K562 (cell line): ENCODE results near the gene FYB1. TPM values are rescaled to one million over a fixed set of nuclear protein-coding genes. Genes with fewer than 3 reads are reported as not detected.

Experiments
- ATF7 ChIP-seq: fragments of 450-650 bp; IDR thresholded peaks from 2 replicates; pipeline ENCODE4 v1.7.1; 2014; ENCODE audit warnings: mild to moderate bottlenecking, moderate library complexity
- ELF1 ChIP-seq: fragments of 200-800 bp; sonication (Bioruptor generic); IDR thresholded peaks from 2 replicates; pipeline ENCODE4 v1.6.1; 2016; ENCODE audit warnings: missing genetic modification characterization, missing compliant biosample characterization
- FOXK2 ChIP-seq, 2 experiments: fragments of 450-650 bp; IDR thresholded peaks in 1 of 2; conservative IDR thresholded peaks in 1 of 2; 2 replicates each; pipeline ENCODE4 v1.6.1; 2016; ENCODE audit warnings: low read depth in 2 of 2, mild to moderate bottlenecking in 1 of 2
- GABPA ChIP-seq: fragments of 200-800 bp; sonication (Bioruptor generic); conservative IDR thresholded peaks from 2 replicates; pipeline ENCODE4 v1.6.1; 2016; ENCODE audit warnings: low read depth, missing genetic modification characterization, missing compliant biosample characterization
- GATA2 ChIP-seq: sonication (generic); formaldehyde crosslinking; IDR thresholded peaks from 2 replicates; pipeline ENCODE4 v1.4.0; 2020; ENCODE audit warnings: mild to moderate bottlenecking, missing genetic modification reagents
- KAT7 ChIP-seq: sonication (generic); formaldehyde crosslinking; IDR thresholded peaks from 2 replicates; pipeline ENCODE4 v1.8.0; 2022; ENCODE audit warnings: missing genetic modification reagents, mild to moderate bottlenecking, borderline replicate concordance
- PHF20 ChIP-seq: fragments of 450-650 bp; IDR thresholded peaks from 2 replicates; pipeline ENCODE4 v1.6.1; 2018; ENCODE audit not compliant: partially characterized antibody
- SAP30 ChIP-seq: fragments of 200-600 bp; sonication (generic); IDR thresholded peaks from 2 replicates; pipeline ENCODE4 v1.6.1; 2012; ENCODE audit warnings: borderline replicate concordance, low read depth, mild to moderate bottlenecking, moderate library complexity, low read length, control low read depth, inconsistent platforms; ENCODE audit not compliant: insufficient read depth, poor library complexity, severe bottlenecking
- SRSF7 ChIP-seq: fragments of 200-400 bp; formaldehyde crosslinking; optimal IDR thresholded peaks from 2 replicates; pipeline ENCODE3; 2017; ENCODE audit warnings: mild to moderate bottlenecking, low read depth, low read length
- TAF1 ChIP-seq: IDR thresholded peaks from 2 replicates; pipeline ENCODE4 v1.6.1; 2011; ENCODE audit warnings: mild to moderate bottlenecking, low read length, moderate library complexity; ENCODE audit not compliant: insufficient read depth, control insufficient read depth, severe bottlenecking; ENCODE audit errors: extremely low read depth
- XRCC3 ChIP-seq: fragments of 450-650 bp; IDR thresholded peaks from 2 replicates; pipeline ENCODE4 v1.6.1; 2017; ENCODE audit warnings: mild to moderate bottlenecking, moderate library complexity
- polyA plus RNA-seq, 8 experiments: library from polyadenylated mRNA; depleted of rRNA in 4 of 8; stranded (reverse) in 5 of 8; unstranded in 3 of 8; fragments of >200 nt; fragmentation: Nextera tagmentation in 2 of 8; fragmentation: Illumina TruSeq in 1 of 8; extraction: Ambion mirVana in 2 of 8; extraction: Trizol in 1 of 8; gene quantifications; 2 replicates each; pipeline versions ENCODE4 v1.2.1 to v1.2.3, GENCODE V29; 2011 to 2014; ENCODE audit warnings: inconsistent platforms in 1 of 8, missing spikeins in 1 of 8
- total RNA-seq, 7 experiments: library from RNA; depleted of rRNA in 6 of 7; stranded (reverse); fragments of >200 nt in 6 of 7; fragmentation: Illumina TruSeq in 2 of 7; extraction: Trizol in 2 of 7; gene quantifications; 2 replicates each; pipeline versions ENCODE4 v1.2.1 to v1.2.3, GENCODE V29; 2011 to 2021; ENCODE audit warnings: low replicate concordance in 1 of 7
- TF ChIP-seq, protein P1 (sequence below): fragments of 450-650 bp; formaldehyde crosslinking; IDR thresholded peaks from 2 replicates; pipeline ENCODE4 v1.4.0; 2020; ENCODE audit warnings: mild to moderate bottlenecking, moderate library complexity
- TF ChIP-seq, protein P2 (sequence below): fragments of 450-650 bp; IDR thresholded peaks from 2 replicates; pipeline ENCODE4 v1.7.1; 2018; ENCODE audit warnings: mild to moderate bottlenecking, low read depth; ENCODE audit not compliant: partially characterized antibody
- TF ChIP-seq, protein P3 (sequence below): fragments of 450-650 bp; IDR thresholded peaks from 2 replicates; pipeline ENCODE4 v1.6.1; 2016; ENCODE audit warnings: antibody characterized with exemption
- TF ChIP-seq, protein P4 (sequence below): sonication (generic); formaldehyde crosslinking; IDR thresholded peaks from 2 replicates; pipeline ENCODE4 v1.8.0; 2022; ENCODE audit warnings: mild to moderate bottlenecking, missing genetic modification reagents

FYB1 gene
- total and polyA plus RNA-seq, 9 of the 15 experiments (the other 6 are each of a cell fraction or from before 2014, with no cell fraction given), result 4.7 to 31.5 (median 9.7) TPM

DNA sequence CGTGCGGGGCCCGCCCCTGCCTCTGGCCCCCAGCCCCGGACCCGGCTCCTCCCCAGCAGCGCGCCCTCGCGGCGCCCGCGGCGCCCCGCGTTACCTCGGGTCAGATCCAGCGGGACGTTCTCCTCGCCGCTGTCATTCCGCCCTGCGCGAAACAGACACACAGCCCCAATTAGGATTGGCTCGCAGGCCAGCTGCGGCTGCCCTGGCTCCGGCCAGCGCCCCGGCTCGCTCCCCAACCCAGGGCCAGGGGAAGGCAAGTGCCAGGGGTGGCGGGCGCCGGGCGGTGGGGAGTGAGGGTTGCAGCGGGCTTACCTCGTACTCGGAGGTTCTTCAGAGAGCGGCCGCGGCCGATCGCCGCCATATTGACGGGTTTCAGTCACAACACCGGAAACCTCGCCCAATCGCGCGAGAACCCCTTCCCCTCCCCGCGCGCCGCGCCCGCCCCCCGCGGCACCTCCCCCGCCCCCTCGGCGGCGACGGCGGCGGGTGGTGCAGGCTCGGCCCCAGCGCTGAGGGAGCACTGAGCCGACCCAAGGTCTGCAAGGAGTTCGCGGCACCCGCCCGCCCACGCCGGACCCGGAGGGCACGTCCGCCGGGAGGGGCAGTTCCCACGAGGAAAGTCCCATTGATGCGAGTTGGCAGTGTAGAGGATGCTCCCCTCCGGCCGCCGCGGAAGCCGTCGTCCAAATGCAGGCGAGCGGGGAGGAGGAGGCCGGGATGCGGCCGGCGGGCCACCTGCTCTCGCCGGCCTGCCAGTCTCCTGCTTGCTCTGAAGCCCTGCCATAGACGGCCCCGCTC is 145.1 kb downstream of the FYB1 start, which contains the start of gene RICTOR (continued):
- TF ChIP-seq FOXK2 (conservative IDR thresholded peaks at IDR 0.05 in 1 of 2, IDR thresholded peaks at IDR 0.05 in 1 of 2; ENCODE audit: low read depth in 2 of 2) (peak; percentile 76 to 82; a peak in 3 of 4 replicates), SRSF7 (no peak), GATA2 (CRISPR knock-in tag) (no peak), SAP30 (no peak), ELF1 (tag) (peak; percentile 85), PHF20 (peak; percentile 66), GABPA (tag) (peak; percentile 72), ATF7 (0 out of 2 replicates have a peak, but pooled peaks have one; percentile 34), KAT7 (CRISPR knock-in tag) (peak; percentile 20), TAF1 (peak; percentile 91), XRCC3 (no peak)
- TF ChIP-seq, protein P1, sequence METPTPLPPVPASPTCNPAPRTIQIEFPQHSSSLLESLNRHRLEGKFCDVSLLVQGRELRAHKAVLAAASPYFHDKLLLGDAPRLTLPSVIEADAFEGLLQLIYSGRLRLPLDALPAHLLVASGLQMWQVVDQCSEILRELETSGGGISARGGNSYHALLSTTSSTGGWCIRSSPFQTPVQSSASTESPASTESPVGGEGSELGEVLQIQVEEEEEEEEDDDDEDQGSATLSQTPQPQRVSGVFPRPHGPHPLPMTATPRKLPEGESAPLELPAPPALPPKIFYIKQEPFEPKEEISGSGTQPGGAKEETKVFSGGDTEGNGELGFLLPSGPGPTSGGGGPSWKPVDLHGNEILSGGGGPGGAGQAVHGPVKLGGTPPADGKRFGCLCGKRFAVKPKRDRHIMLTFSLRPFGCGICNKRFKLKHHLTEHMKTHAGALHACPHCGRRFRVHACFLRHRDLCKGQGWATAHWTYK (CRISPR knock-in tag), result no peak
- TF ChIP-seq, protein P2, sequence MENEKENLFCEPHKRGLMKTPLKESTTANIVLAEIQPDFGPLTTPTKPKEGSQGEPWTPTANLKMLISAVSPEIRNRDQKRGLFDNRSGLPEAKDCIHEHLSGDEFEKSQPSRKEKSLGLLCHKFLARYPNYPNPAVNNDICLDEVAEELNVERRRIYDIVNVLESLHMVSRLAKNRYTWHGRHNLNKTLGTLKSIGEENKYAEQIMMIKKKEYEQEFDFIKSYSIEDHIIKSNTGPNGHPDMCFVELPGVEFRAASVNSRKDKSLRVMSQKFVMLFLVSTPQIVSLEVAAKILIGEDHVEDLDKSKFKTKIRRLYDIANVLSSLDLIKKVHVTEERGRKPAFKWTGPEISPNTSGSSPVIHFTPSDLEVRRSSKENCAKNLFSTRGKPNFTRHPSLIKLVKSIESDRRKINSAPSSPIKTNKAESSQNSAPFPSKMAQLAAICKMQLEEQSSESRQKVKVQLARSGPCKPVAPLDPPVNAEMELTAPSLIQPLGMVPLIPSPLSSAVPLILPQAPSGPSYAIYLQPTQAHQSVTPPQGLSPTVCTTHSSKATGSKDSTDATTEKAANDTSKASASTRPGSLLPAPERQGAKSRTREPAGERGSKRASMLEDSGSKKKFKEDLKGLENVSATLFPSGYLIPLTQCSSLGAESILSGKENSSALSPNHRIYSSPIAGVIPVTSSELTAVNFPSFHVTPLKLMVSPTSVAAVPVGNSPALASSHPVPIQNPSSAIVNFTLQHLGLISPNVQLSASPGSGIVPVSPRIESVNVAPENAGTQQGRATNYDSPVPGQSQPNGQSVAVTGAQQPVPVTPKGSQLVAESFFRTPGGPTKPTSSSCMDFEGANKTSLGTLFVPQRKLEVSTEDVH, result no peak
- TF ChIP-seq, protein P3, sequence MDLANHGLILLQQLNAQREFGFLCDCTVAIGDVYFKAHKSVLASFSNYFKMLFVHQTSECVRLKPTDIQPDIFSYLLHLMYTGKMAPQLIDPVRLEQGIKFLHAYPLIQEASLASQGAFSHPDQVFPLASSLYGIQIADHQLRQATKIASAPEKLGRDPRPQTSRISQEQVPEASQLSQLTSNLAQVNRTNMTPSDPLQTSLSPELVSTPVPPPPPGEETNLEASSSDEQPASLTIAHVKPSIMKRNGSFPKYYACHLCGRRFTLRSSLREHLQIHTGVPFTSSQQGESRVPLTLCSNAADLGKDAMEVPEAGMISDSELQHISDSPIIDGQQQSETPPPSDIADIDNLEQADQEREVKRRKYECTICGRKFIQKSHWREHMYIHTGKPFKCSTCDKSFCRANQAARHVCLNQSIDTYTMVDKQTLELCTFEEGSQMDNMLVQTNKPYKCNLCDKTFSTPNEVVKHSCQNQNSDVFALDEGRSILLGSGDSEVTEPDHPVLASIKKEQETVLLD, result peak; percentile 57; the same call in 1 of the 2 replicates
- TF ChIP-seq, protein P4, sequence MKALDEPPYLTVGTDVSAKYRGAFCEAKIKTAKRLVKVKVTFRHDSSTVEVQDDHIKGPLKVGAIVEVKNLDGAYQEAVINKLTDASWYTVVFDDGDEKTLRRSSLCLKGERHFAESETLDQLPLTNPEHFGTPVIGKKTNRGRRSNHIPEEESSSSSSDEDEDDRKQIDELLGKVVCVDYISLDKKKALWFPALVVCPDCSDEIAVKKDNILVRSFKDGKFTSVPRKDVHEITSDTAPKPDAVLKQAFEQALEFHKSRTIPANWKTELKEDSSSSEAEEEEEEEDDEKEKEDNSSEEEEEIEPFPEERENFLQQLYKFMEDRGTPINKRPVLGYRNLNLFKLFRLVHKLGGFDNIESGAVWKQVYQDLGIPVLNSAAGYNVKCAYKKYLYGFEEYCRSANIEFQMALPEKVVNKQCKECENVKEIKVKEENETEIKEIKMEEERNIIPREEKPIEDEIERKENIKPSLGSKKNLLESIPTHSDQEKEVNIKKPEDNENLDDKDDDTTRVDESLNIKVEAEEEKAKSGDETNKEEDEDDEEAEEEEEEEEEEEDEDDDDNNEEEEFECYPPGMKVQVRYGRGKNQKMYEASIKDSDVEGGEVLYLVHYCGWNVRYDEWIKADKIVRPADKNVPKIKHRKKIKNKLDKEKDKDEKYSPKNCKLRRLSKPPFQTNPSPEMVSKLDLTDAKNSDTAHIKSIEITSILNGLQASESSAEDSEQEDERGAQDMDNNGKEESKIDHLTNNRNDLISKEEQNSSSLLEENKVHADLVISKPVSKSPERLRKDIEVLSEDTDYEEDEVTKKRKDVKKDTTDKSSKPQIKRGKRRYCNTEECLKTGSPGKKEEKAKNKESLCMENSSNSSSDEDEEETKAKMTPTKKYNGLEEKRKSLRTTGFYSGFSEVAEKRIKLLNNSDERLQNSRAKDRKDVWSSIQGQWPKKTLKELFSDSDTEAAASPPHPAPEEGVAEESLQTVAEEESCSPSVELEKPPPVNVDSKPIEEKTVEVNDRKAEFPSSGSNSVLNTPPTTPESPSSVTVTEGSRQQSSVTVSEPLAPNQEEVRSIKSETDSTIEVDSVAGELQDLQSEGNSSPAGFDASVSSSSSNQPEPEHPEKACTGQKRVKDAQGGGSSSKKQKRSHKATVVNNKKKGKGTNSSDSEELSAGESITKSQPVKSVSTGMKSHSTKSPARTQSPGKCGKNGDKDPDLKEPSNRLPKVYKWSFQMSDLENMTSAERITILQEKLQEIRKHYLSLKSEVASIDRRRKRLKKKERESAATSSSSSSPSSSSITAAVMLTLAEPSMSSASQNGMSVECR (CRISPR knock-in tag), result peak; percentile 1; the same call in 1 of the 2 replicates
